Activated CD8-positive, alpha-beta T cell treated with anti-CD3 and anti-CD28 coated beads for 36 hours (primary cell): ENCODE measurements around the gene CARHSP1. TPM values are rescaled to one million over a fixed set of nuclear protein-coding genes. Genes with fewer than 3 reads are reported as not detected.

ENCODE experiments used
- ATAC-seq: fragments of 200-7000 bp; cut with Tn5 transposase; one replicate; pipeline ENCODE4 v1.10.0; 2021; ENCODE audit warnings: mild to moderate bottlenecking, moderate library complexity
- CTCF ChIA-PET: fragments of 350-600 bp; sonication (Branson Sonifier 250); formaldehyde crosslinking; loops from one replicate; lab custom pipeline; 2021; ENCODE audit warnings: antibody characterized with exemption; lab: Charles Lee
- POLR2A ChIA-PET: fragments of 350-600 bp; sonication (Branson Sonifier 250); formaldehyde crosslinking; loops from one replicate; lab custom pipeline; 2021; ENCODE audit warnings: antibody characterized with exemption; lab: Charles Lee
- DNase-seq: peaks from one replicate; pipeline ENCODE4 v3.0.0-alpha.2; 2020
- H3K27ac Mint-ChIP-seq: one replicate; pipeline ENCODE4 v1.8.0; 2021; ENCODE audit warnings: mild to moderate bottlenecking, mixed read lengths
- H3K27me3 Mint-ChIP-seq: one replicate; pipeline ENCODE4 v1.8.0; 2021; ENCODE audit warnings: mixed read lengths
- H3K36me3 Mint-ChIP-seq: one replicate; pipeline ENCODE4 v1.8.0; 2021; ENCODE audit warnings: low read depth, mixed read lengths
- H3K4me1 Mint-ChIP-seq: one replicate; pipeline ENCODE4 v1.8.0; 2021; ENCODE audit warnings: low read depth, mixed read lengths
- H3K4me3 Mint-ChIP-seq: one replicate; pipeline ENCODE4 v1.8.0; 2021; ENCODE audit warnings: mild to moderate bottlenecking, moderate library complexity, mixed read lengths
- H3K9me3 Mint-ChIP-seq: one replicate; pipeline ENCODE4 v1.8.0; 2021; ENCODE audit warnings: mixed read lengths
- intact Hi-C: fragments of 100-400 bp; cut with micrococcal nuclease; formaldehyde crosslinking; loops from one replicate; pipeline ENCODE4 v1.10.0; 2022
- total RNA-seq, 2 experiments: library from RNA; stranded (reverse); gene quantifications; one replicate each; pipeline ENCODE4 v1.2.3, GENCODE V29; 2021
- TF ChIP-seq, protein P1 (sequence below): fragments of 200-600 bp; IDR thresholded peaks from one replicate; pipeline ENCODE4 v1.8.0; 2022; ENCODE audit warnings: antibody characterized with exemption, mild to moderate bottlenecking

Gene CARHSP1
- total RNA-seq, 2 experiments from 2014 or later = 63.9 to 72.6 TPM

DNA sequence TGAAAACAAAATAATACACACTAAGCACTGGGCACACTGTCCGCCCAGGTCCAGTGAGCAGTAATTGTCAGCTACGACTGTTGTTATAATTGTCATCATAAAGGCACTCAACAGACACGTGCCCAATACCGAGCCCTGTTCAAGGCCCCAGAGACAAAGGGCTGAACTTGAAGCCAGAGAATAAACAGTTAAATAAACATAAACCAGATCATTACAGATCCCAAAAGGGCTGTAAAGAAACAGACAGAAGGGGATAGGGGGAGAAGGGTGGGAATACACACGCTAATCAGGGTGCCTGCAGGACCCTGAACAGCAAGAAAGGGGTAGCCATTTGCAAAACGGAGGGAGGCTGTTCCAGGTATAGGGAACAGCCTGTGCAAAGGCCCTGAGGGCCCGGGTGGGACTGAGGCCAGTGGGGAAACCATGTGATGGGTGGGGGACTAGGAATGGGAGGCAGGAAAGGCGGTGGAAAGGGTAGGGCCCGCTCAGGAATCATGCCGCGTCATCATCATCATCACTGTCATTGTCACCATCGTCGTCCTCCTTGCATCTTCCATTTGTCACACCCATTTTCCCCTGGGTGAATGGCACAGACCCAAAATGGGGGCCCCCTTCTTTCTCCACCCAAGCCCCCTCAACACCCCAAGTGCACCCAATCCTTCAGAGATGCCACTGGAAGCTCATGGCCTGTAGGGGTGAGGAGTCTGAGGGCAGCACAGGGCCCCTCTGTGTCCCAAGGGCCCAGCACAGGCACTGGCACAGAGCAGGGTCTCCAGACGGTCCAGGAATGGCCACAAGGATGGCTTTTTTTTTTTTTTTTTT is 6.3 kb downstream of the CARHSP1 start:
- DNase-seq (no peak), ATAC-seq (no peak)
- Mint-ChIP-seq H3K36me3 (peaks cover 26% of the 10 kb centered on the region), H3K9me3 (no peaks in the 10 kb centered on the region), H3K27me3 (no peaks in the 10 kb centered on the region), H3K27ac (no peak overlapping the region), H3K4me3 (no peak overlapping the region), H3K4me1 (peaks cover 28% of the 10 kb centered on the region)
- CTCF ChIA-PET = interaction anchor here (3.1 kb wide), 1 partner anchor 17 kb away, joined by 19 read pairs; no protein-coding TSS in a partner anchor
- POLR2A ChIA-PET = interaction anchor here (0.6 to 9.2 kb wide), 5 partner anchors 10 to 156 kb away, joined by 3 to 99 read pairs (median 3); partner anchors contain the start of genes PMM2 and TMEM186
- intact Hi-C loops = no loop called here
- TF ChIP-seq, protein P1, sequence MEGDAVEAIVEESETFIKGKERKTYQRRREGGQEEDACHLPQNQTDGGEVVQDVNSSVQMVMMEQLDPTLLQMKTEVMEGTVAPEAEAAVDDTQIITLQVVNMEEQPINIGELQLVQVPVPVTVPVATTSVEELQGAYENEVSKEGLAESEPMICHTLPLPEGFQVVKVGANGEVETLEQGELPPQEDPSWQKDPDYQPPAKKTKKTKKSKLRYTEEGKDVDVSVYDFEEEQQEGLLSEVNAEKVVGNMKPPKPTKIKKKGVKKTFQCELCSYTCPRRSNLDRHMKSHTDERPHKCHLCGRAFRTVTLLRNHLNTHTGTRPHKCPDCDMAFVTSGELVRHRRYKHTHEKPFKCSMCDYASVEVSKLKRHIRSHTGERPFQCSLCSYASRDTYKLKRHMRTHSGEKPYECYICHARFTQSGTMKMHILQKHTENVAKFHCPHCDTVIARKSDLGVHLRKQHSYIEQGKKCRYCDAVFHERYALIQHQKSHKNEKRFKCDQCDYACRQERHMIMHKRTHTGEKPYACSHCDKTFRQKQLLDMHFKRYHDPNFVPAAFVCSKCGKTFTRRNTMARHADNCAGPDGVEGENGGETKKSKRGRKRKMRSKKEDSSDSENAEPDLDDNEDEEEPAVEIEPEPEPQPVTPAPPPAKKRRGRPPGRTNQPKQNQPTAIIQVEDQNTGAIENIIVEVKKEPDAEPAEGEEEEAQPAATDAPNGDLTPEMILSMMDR = no peak

- intact Hi-C loops = no loop called here
- Mint-ChIP-seq H3K27ac (no peak overlapping the region), H3K4me3 (no peak overlapping the region), H3K9me3 (no peaks in the 10 kb centered on the region), H3K36me3 (peaks cover 24% of the 10 kb centered on the region), H3K27me3 (no peaks in the 10 kb centered on the region), H3K4me1 (peaks cover 26% of the 10 kb centered on the region)
- TF ChIP-seq, protein P1 = no peak
- ATAC-seq (no peak), DNase-seq (no peak)
- ChIA-PET CTCF (no interaction called here), POLR2A (interaction anchor here (0.6 to 9.2 kb wide), 4 partner anchors 9 to 155 kb away, joined by 3 to 99 read pairs (median 4); no protein-coding TSS in a partner anchor)
Measured at GRCh38 chr16:8861563-8862308, 7.1 kb downstream of the CARHSP1 start.

- Mint-ChIP-seq H3K4me1 (peaks cover 28% of the 10 kb centered on the region), H3K9me3 (no peaks in the 10 kb centered on the region), H3K36me3 (peaks cover 33% of the 10 kb centered on the region), H3K27ac (peak overlapping the region; percentile 63), H3K4me3 (no peak overlapping the region), H3K27me3 (no peaks in the 10 kb centered on the region)
- DNase-seq (no peak), ATAC-seq (no peak)
- POLR2A ChIA-PET = interaction anchor here (0.8 to 2.6 kb wide), 4 partner anchors 8 to 20 kb away, joined by 3 to 15 read pairs (median 4); partner anchors contain the start of gene CARHSP1
- TF ChIP-seq, protein P1 = no peak
- CTCF ChIA-PET = interaction anchor here (0.7 kb wide), 1 partner anchor 19 kb away, joined by 3 read pairs; no protein-coding TSS in a partner anchor
- intact Hi-C loops = no loop called here
Measured at GRCh38 chr16:8859913-8860881, 8.6 kb downstream of the CARHSP1 start.

DNA sequence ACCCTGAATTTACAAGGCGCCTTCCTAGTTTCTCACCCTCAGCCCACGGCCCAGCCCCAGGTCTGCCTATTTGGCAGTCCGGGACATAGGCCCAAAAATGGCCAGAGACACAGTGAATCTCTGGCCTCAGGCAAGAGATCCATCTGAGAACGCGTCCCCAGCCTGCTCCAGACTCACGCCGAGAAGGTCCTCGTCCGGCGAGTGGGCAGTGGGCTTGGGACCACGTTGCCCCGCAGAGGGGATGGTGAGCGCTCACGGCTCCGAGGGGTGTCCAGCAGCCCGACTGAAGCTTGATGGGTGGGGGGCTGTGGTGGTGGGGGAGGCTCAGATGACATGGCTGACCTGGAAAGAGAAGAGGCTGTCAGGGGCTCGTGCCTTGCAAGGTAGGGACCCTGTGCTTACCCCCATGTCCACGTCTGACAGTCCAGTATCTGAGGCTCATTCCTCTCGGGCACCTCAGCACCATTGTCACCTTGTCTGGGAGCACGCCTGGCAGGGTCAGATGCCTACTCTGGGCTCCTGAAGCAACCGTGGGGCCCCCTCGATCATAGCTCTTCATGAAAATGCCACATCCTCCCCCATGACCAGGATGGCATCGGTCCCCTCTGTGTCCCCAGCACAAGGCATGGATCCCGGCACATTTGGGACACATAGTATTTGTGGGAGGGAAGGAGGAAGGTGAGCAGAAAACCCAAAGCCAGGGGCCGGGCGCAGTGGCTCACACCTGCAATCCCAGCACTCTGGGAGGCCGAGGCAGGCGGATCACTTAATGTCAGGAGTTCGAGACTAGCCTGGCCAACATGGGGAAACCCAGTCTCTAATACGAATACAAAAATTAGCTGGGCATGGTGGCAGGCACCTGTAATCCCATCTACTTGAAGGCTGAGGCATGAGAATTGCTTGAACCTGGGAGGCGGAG is 9.6 kb downstream of the CARHSP1 start:
- Mint-ChIP-seq H3K4me3 (no peak overlapping the region), H3K27ac (peak overlapping the region; percentile 7), H3K9me3 (no peaks in the 10 kb centered on the region), H3K4me1 (peaks cover 28% of the 10 kb centered on the region), H3K36me3 (peaks cover 38% of the 10 kb centered on the region), H3K27me3 (no peaks in the 10 kb centered on the region)
- POLR2A ChIA-PET = interaction anchor here (1.3 to 2.6 kb wide), 2 partner anchors 9 to 21 kb away, joined by 3 to 15 read pairs; partner anchors contain the start of gene CARHSP1
- ATAC-seq = no peak
- DNase-seq = peak; percentile 1
- TF ChIP-seq, protein P1 = no peak
- CTCF ChIA-PET = no interaction called here
- intact Hi-C loops = no loop called here
